HTERT RPE-1 (cell line): ENCODE measurements around the gene GIGYF1.

Experiments
- in situ Hi-C: fragments of 300-500 bp; cut with MboI; formaldehyde crosslinking; loops from 4 replicates; pipeline ENCODE4 v1.14.3; 2020; ENCODE audit warnings: low sequenced_read_pairs

Gene GIGYF1, protein sequence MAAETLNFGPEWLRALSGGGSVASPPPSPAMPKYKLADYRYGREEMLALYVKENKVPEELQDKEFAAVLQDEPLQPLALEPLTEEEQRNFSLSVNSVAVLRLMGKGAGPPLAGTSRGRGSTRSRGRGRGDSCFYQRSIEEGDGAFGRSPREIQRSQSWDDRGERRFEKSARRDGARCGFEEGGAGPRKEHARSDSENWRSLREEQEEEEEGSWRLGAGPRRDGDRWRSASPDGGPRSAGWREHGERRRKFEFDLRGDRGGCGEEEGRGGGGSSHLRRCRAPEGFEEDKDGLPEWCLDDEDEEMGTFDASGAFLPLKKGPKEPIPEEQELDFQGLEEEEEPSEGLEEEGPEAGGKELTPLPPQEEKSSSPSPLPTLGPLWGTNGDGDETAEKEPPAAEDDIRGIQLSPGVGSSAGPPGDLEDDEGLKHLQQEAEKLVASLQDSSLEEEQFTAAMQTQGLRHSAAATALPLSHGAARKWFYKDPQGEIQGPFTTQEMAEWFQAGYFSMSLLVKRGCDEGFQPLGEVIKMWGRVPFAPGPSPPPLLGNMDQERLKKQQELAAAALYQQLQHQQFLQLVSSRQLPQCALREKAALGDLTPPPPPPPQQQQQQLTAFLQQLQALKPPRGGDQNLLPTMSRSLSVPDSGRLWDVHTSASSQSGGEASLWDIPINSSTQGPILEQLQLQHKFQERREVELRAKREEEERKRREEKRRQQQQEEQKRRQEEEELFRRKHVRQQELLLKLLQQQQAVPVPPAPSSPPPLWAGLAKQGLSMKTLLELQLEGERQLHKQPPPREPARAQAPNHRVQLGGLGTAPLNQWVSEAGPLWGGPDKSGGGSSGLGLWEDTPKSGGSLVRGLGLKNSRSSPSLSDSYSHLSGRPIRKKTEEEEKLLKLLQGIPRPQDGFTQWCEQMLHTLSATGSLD (N-terminal part only)

DNA sequence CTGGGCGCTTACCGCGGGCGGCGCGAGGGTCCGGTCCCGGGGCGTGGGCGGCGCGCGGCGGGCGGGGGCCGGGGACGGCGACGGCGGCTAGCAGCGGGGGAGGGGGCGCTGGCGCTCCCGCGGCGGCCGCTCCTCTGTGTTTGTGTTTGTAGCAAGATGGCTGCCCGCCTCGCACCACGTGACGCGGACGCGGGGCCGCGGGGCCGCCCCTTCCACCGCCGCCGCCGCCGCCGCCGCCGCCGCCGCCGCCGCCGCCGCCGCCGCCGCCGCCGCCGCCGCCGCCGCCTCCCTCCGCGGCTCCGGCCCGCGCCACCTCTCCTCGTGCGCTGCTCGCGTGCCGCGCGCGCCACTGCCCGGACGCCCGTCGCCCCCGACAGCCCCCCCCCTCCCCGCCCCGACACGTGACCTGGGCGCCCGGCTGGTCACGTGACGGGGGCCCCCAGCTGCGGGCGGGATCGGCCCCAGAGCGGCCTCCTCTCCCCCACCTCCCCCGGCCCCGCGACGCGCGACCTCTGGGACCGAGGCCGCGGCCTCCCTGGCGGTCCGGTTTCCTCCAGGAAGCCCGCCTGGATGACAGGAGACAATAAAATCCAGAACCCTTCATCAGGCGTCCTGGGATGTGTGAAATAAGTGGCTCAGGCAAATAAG is at the start of gene GIGYF1:
GIGYF1 (minus strand) TSS at position 153 of the 648 bp plus-strand sequence. CDS start 6,012 bp downstream, outside the sequence.
- in situ Hi-C loops, result no loop called here

DNA sequence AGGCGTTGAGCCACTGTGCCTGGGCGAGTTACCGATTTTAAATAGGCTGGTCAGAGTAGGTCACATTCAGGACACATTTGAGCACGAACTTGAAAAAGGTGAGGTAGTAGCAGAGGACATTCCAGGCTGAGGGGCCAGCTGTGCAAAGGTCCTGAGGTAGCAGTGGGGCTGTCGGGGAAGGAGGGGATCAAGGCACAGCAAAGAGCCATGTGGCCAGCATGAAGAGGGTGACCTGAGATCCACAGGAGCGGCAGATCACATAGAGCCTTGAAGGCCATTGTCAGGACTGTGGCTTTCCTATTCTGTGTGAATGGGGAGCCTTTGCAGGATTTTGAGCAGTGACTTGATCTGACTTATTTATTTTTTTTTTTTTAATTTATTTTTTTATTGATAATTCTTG is 45.9 kb upstream of the GIGYF1 start:
- in situ Hi-C loops, result no loop called here

DNA sequence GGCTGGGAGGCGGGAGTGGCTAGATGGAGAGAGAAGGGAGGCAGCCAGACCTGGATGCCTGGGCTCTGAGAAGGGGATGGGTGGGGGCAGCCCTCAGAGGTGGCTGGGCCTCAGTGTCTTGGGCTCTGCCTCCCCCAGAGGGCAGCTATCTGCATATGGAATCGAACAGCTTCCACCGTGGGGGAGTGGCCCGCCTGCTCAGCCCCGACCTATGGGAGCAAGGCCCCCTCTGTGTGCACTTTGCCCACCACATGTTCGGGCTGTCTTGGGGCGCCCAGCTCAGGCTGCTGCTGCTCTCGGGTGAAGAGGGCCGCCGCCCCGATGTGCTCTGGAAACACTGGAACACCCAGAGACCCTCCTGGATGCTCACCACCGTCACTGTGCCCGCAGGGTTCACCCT is 42.6 kb upstream of the GIGYF1 start:
- in situ Hi-C loops, result no loop called here

DNA sequence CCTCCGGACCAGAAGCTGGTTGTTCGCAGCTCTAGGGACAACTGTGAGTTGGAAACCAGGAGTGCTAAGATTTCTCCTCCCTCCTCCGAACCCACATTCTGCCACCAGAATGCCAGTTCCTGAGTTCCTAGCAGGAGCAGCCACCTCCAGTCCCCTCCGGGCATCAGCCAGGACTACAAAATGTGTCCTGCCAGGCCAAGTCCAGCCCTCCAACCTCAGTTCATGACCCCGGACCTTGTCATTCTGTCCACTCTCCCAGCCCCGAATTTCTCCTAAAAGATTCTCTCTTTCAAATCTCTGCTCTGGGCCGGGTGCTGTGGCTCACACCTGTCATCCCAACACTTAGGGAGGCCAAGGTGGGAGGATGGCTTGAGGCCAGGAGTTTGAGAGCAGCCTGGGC is 41.7 kb upstream of the GIGYF1 start:
- in situ Hi-C loops, result no loop called here

DNA sequence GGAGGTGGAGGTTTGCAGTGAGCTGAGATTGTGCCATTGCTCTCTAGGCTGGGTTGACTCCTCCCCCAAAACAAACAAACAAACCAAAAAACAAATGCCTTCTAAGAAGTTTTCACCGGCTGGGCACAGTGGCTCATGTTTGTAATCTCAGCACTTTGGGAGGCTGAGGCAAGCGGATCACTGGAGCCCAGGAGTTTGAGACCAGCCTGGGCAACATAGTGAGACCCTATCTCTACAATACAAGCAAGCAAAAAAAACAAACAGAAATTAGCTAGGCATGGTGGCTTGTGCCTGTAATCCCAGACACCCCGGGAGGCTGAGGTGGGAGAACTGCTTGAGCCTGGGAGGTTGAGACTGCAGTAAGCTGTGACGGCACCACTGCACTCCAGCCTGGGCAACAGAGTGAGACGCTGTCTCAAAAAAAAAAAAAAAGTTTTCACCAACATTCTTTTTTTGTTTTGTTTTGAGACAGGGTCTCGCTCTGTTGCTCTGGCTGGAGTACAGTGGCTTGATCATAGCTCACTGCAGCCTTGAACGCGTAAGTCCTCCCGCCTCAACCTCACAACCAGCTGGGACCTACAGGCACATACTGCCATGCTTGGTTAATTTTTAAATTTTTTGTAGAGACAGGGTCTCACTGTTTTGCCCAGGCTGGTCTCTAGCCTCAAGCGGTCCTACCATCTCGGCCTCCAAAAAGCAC is 38.0 kb upstream of the GIGYF1 start:
- in situ Hi-C loops, result no loop called here

DNA sequence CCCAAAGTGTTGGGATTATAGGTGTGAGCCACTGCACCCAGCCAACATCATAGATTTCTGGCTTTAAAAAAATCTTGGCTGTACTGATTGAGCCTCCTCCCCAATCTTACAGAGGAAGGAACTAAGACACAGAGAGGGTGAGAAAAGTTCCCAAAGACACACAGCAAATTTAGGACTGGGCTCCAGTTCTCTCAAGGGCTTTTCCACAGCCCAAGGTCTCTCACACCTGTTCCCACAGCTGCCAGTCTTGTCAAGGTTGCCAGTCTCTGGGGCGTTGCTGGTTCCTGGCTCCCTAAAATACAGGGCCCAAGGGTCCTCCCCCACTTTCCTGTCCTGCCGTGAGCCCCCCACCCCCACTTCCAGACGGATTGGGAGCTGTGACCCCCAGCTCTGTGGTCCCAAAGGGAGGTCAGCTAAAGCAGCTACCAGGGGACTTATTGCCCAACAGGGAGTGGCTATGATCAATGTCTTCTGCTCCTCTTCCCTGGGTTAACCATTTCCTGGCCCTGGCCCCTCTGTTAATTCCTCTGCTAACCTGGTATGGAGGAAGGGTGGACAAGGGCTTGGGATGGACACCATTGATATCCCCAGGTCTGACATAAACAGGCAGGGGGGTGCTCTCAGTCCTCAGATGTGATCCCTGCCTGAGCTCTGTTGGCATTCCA is 36.2 kb upstream of the GIGYF1 start:
- in situ Hi-C loops, result no loop called here

DNA sequence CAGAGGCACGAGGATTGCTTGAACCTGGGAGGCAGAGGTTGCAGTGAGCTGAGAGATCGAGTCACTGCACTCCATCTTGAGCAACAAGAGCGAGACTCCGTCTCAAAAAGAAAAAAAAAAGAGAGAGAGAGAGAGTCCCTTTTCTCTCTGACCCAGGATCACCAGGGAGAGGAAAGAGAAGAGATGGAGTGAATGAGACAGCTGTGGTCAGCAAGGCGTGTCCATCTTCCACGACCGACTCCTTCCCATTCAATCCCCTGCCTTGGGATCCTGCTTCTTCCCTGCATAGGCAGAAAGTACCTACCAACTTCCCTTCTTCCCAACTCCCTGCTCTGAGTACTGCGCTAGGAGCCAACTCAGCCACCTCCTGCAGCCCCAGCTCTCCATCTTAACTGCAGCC is 34.1 kb upstream of the GIGYF1 start:
- in situ Hi-C loops, result no loop called here

DNA sequence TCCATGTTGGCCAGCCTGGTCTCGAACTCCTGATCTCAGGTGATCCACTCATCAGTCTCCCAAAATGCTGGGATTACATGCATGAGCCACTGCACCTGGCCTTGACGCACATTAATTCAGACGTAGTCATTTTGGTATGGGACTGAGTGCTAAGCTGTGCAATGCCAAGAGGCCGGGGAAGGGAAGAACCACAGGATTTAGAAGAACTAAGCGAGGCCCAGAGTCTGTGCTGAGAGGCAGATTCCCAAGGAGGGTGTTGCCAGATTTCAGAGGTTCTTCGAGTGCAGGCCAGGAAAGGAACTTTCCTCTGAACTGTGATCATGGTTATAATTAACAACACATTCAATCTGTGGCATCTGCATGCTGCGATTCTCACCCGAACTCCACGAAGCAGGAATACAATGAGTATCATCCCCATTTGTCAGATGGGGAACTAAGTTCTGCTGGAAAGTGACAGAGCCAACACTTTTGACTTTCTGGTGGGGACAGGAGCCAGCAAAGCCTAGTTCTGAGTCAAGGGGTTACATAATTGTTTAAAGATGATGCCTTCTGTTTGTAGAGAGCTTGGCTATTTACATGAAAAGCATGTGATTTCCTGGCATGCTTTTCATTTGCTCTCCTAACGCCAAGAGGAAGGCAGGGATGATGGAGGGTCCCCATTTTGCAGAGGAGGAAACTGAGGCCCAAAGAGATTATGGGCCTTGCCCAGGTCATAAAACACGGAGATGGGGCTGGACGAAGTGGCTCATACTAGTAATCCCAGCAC is 33.1 kb upstream of the GIGYF1 start:
- in situ Hi-C loops, result no loop called here

DNA sequence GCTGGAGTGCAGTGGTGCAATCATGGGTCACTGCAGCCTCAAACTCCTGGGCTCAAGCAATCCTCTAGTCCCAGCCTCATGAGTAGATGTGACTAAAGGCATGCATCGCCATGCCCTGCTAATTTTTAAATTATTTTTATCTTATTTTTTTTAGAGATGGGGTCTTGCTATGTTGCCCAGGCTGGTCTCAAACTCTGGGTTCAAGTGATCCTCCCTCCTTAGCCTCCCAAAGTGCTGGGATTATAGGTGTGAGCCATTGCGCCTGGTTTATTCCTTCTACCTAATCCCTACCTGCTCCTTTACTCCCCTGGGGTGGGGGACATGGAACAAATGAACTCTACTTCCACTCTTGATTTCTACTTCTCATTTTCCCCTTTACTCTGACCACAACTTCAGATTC is 30.3 kb upstream of the GIGYF1 start:
- in situ Hi-C loops, result loop anchor here (25.0 kb wide), 1 partner anchor 113 kb away; the partner anchor contains the start of gene EPHB4

DNA sequence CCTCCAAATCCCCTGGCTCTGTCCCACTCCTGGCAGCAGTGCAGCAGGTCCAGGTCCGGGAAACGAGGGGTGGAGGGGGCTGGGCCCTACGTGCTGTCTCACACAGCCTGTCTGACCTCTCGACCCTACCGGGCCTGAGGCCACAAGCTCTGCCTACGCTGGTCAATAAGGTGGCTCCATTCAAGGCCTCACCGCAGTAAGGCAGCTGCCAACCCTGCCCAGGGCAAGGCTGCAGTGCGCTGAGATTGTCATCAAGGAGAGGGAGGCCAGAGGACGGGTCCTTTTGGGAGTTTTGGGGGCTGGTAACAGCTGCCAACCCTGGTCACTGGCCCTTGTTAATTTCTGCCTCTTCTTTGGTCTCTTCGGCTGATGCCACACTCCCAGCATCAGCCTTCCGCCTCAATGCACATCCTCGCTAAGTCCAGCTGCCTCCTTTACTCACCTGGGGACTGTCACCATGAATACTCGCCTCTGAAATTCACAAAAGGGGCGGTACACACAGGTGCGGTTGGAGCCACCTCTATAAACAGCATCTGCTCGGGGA is 29.8 kb upstream of the GIGYF1 start:
- in situ Hi-C loops, result loop anchor here (25.0 kb wide), 1 partner anchor 113 kb away; the partner anchor contains the start of gene EPHB4

DNA sequence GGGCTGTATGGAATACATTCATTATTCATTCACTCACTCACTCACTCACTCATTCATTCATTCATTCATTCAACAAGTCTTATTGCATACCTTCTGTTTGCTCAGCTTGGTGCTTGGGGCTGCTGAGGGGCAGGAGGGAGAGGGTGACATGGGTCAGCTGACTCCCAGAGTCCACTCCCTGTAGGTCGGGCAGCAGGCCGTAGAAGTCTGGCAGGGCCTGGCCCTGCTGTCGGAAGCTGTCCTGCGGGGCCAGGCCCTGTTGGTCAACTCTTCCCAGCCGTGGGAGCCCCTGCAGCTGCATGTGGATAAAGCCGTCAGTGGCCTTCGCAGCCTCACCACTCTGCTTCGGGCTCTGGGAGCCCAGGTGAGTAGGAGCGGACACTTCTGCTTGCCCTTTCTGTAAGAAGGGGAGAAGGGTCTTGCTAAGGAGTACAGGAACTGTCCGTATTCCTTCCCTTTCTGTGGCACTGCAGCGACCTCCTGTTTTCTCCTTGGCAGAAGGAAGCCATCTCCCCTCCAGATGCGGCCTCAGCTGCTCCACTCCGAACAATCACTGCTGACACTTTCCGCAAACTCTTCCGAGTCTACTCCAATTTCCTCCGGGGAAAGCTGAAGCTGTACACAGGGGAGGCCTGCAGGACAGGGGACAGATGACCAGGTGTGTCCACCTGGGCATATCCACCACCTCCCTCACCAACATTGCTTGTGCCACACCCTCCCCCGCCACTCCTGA is 28.6 kb upstream of the GIGYF1 start:
- in situ Hi-C loops, result loop anchor here (25.0 kb wide), 1 partner anchor 115 kb away; the partner anchor contains the start of gene EPHB4

DNA sequence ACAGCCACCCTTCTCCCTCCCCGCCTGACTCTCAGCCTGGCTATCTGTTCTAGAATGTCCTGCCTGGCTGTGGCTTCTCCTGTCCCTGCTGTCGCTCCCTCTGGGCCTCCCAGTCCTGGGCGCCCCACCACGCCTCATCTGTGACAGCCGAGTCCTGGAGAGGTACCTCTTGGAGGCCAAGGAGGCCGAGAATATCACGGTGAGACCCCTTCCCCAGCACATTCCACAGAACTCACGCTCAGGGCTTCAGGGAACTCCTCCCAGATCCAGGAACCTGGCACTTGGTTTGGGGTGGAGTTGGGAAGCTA is 27.4 kb upstream of the GIGYF1 start:
- in situ Hi-C loops, result loop anchor here (25.0 kb wide), 1 partner anchor 116 kb away; the partner anchor contains the start of gene EPHB4

DNA sequence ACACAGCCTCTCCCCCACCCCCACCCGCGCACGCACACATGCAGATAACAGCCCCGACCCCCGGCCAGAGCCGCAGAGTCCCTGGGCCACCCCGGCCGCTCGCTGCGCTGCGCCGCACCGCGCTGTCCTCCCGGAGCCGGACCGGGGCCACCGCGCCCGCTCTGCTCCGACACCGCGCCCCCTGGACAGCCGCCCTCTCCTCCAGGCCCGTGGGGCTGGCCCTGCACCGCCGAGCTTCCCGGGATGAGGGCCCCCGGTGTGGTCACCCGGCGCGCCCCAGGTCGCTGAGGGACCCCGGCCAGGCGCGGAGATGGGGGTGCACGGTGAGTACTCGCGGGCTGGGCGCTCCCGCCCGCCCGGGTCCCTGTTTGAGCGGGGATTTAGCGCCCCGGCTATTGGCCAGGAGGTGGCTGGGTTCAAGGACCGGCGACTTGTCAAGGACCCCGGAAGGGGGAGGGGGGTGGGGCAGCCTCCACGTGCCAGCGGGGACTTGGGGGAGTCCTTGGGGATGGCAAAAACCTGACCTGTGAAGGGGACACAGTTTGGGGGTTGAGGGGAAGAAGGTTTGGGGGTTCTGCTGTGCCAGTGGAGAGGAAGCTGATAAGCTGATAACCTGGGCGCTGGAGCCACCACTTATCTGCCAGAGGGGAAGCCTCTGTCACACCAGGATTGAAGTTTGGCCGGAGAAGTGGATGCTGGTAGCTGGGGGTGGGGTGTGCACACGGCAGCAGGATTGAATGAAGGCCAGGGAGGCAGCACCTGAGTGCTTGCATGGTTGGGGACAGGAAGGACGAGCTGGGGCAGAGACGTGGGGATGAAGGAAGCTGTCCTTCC is 26.8 kb upstream of the GIGYF1 start:
- in situ Hi-C loops, result loop anchor here (25.0 kb wide), 1 partner anchor 116 kb away; the partner anchor contains the start of gene EPHB4

DNA sequence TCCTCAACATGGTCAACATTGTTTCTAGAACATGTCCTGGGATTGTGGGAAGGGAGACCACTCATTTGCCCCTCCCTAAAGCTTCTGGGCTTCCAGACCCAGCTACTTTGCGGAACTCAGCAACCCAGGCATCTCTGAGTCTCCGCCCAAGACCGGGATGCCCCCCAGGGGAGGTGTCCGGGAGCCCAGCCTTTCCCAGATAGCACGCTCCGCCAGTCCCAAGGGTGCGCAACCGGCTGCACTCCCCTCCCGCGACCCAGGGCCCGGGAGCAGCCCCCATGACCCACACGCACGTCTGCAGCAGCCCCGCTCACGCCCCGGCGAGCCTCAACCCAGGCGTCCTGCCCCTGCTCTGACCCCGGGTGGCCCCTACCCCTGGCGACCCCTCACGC is 26.2 kb upstream of the GIGYF1 start, which contains the start of gene EPO:
EPO (plus strand) TSS at position 190 of the 392 bp plus-strand sequence. CDS start 513 bp downstream, outside the sequence.
- in situ Hi-C loops, result loop anchor here (25.0 kb wide), 1 partner anchor 117 kb away; the partner anchor contains the start of gene EPHB4

DNA sequence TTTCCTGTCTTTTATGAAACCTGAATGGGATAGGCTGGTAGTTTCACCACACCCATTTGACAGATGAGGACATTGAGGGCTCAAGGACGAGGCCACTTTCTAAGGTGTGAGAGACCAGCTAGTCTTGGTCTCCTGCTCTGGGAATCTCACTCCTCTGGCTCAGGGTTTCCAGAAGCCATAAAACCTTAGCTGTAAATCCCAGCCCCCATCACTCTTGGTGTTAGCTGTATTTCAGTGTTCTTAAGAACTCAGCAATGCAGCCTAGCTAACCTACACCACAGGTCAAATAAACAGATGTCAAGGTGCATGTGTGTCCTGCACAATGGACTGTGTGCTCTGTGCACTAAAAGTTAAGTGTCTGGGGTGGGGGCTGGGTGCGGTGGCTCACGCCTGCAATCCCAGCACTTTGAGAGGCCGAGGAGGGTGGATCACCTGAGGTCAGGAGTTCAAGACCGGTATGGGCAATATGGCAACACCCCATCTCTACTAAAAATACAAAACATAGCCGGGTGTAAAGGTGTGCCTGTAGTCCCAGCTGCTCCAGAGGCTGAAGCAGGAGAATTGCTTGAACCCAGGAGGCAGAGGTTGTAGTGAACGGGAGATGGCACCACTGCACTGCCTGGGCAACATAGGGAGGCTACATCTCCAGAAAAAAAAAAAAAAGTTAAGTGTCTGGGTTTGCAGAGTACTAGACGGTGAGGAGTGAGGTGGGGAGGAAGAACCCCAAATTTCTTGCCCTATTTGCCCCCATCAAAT is 25.7 kb upstream of the GIGYF1 start:
- in situ Hi-C loops, result loop anchor here (25.0 kb wide), 1 partner anchor 118 kb away; the partner anchor contains the start of gene EPHB4

DNA sequence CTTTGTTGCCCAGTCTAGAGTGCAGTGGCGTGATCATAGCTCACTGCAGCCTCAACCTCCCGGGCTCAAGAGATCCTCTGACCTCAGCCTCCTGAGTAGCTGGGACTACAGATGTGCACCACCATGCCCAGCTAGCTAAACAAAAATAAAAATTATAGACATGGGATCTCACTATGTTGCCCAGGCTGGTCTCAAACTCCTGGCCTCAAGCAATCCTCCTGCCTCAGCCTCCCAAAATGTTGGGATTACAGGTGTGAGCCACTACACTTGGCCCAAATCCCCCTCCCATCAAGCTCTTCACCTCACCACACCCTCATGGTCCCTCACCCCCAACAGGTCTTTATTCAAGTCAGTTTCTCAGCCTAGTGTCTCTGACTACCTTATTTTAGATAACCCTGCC is 23.0 kb upstream of the GIGYF1 start:
- in situ Hi-C loops, result loop anchor here (25.0 kb wide), 1 partner anchor 120 kb away; the partner anchor contains the start of gene EPHB4
